ENCODE results near the gene PKP1.

PKP1 gene

DNA sequence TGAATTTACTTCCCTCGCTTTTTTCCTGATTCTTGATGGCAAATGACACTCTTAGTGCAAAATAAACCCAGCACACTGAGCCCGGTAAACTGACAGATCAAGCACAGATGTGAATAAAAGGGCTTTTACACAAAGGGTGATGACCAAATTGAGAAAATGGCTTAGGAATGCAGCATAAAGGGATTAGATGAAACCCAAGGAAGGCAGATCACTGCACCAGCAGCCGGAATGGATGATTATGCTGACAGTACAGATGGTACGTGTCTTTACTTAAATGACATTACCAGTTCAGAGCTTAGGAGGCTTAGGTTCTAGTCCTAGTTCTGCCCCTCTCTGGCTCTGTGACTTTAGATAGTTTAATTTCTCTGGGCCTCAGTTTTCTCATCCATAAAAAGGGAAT is 12.0 kb downstream of the PKP1 start:
- Histone ChIP-seq H3K9ac (ENCODE audit: low read length) (no peak overlapping the region), H3K9me3 (ENCODE audit: low read length) (no peaks in the 10 kb centered on the region), H3K27me3 (ENCODE audit: insufficient read depth, low read length) (no peaks in the 10 kb centered on the region; the same call in 1 of the 2 replicates), H2AFZ (ENCODE audit: low read length) (no peak overlapping the region), H3F3A (ENCODE audit: insufficient read depth, low read length) (no peaks in the 10 kb centered on the region), H3K27ac (ENCODE audit: low read depth, low read length, poor library complexity, severe bottlenecking) (no peak overlapping the region), H3K4me3 (ENCODE audit: low read depth, low read length, poor library complexity, severe bottlenecking) (no peak overlapping the region), H3K9me2 (ENCODE audit: low read depth, low read length) (no peaks in the 10 kb centered on the region), H4K20me1 (ENCODE audit: insufficient read depth, low read length) (no peaks in the 10 kb centered on the region), H3K4me1 (ENCODE audit: insufficient read depth, low read length, severe bottlenecking) (no peaks in the 10 kb centered on the region), H3K4me2 (ENCODE audit: low read length) (no peak overlapping the region), H3K36me3 (ENCODE audit: insufficient read depth, low read length) (no peaks in the 10 kb centered on the region), H3K79me2 (ENCODE audit: insufficient read depth, low read length) (no peaks in the 10 kb centered on the region)
- no peak for TF ChIP-seq EZH2 (IDR thresholded peaks at IDR 0.05; ENCODE audit: borderline replicate concordance, low read length)
- TF ChIP-seq, protein P1, sequence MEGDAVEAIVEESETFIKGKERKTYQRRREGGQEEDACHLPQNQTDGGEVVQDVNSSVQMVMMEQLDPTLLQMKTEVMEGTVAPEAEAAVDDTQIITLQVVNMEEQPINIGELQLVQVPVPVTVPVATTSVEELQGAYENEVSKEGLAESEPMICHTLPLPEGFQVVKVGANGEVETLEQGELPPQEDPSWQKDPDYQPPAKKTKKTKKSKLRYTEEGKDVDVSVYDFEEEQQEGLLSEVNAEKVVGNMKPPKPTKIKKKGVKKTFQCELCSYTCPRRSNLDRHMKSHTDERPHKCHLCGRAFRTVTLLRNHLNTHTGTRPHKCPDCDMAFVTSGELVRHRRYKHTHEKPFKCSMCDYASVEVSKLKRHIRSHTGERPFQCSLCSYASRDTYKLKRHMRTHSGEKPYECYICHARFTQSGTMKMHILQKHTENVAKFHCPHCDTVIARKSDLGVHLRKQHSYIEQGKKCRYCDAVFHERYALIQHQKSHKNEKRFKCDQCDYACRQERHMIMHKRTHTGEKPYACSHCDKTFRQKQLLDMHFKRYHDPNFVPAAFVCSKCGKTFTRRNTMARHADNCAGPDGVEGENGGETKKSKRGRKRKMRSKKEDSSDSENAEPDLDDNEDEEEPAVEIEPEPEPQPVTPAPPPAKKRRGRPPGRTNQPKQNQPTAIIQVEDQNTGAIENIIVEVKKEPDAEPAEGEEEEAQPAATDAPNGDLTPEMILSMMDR (IDR thresholded peaks at IDR 0.05; ENCODE audit: low read length), result no peak

- no peaks in the 10 kb centered on the region for H3K9me3 ChIP-seq (ENCODE audit: low read length)
- no peaks in the 10 kb centered on the region for H3K36me3 ChIP-seq (ENCODE audit: insufficient read depth, low read length)
- H3K4me3 ChIP-seq (ENCODE audit: low read depth, low read length, poor library complexity, severe bottlenecking), result no peak overlapping the region
- no peaks in the 10 kb centered on the region for H3K4me1 ChIP-seq (ENCODE audit: insufficient read depth, low read length, severe bottlenecking)
- no peaks in the 10 kb centered on the region for H3K79me2 ChIP-seq (ENCODE audit: insufficient read depth, low read length)
- no peaks in the 10 kb centered on the region; the same call in 1 of the 2 replicates for H3K27me3 ChIP-seq (ENCODE audit: insufficient read depth, low read length)
- no peaks in the 10 kb centered on the region for H3K9me2 ChIP-seq (ENCODE audit: low read depth, low read length)
- H4K20me1 ChIP-seq (ENCODE audit: insufficient read depth, low read length), result no peaks in the 10 kb centered on the region
- H3K4me2 ChIP-seq (ENCODE audit: low read length), result no peak overlapping the region
- no peak overlapping the region for H3K27ac ChIP-seq (ENCODE audit: low read depth, low read length, poor library complexity, severe bottlenecking)
- H3K9ac ChIP-seq (ENCODE audit: low read length), result no peak overlapping the region
- no peak for TF ChIP-seq EZH2 (IDR thresholded peaks at IDR 0.05; ENCODE audit: borderline replicate concordance, low read length)
- TF ChIP-seq, protein P1 (IDR thresholded peaks at IDR 0.05; ENCODE audit: low read length), result no peak
- H2AFZ ChIP-seq (ENCODE audit: low read length), result no peak overlapping the region
- no peaks in the 10 kb centered on the region for H3F3A ChIP-seq (ENCODE audit: insufficient read depth, low read length)
Observed at GRCh38 chr1:201295861-201296260, 12.6 kb downstream of the PKP1 start.

GRCh38 chr1:201296352-201296751 is 13.0 kb downstream of the PKP1 start:
- H3K9me2 ChIP-seq (ENCODE audit: low read depth, low read length), result no peaks in the 10 kb centered on the region
- H2AFZ ChIP-seq (ENCODE audit: low read length), result no peak overlapping the region
- H3K4me1 ChIP-seq (ENCODE audit: insufficient read depth, low read length, severe bottlenecking), result no peaks in the 10 kb centered on the region
- H3K27me3 ChIP-seq (ENCODE audit: insufficient read depth, low read length), result no peaks in the 10 kb centered on the region; the same call in 1 of the 2 replicates
- H3K9ac ChIP-seq (ENCODE audit: low read length), result no peak overlapping the region
- no peaks in the 10 kb centered on the region for H3K9me3 ChIP-seq (ENCODE audit: low read length)
- TF ChIP-seq EZH2 (IDR thresholded peaks at IDR 0.05; ENCODE audit: borderline replicate concordance, low read length), result no peak
- TF ChIP-seq, protein P1 (IDR thresholded peaks at IDR 0.05; ENCODE audit: low read length), result no peak
- no peaks in the 10 kb centered on the region for H4K20me1 ChIP-seq (ENCODE audit: insufficient read depth, low read length)
- H3K79me2 ChIP-seq (ENCODE audit: insufficient read depth, low read length), result no peaks in the 10 kb centered on the region
- no peaks in the 10 kb centered on the region for H3F3A ChIP-seq (ENCODE audit: insufficient read depth, low read length)
- no peak overlapping the region for H3K27ac ChIP-seq (ENCODE audit: low read depth, low read length, poor library complexity, severe bottlenecking)
- no peak overlapping the region for H3K4me2 ChIP-seq (ENCODE audit: low read length)
- no peak overlapping the region for H3K4me3 ChIP-seq (ENCODE audit: low read depth, low read length, poor library complexity, severe bottlenecking)
- no peaks in the 10 kb centered on the region for H3K36me3 ChIP-seq (ENCODE audit: insufficient read depth, low read length)
